ENCODE data around the gene CADM2.

The CADM2 gene

GRCh38 chr3:84943379-84943778 lies 15.4 kb upstream of the CADM2 start:
- H3K27me3 ChIP-seq (ENCODE audit: insufficient read depth, low read depth), result no peaks in the 10 kb centered on the region
- H3K4me1 ChIP-seq (ENCODE audit: low read depth, poor library complexity, severe bottlenecking), result no peaks in the 10 kb centered on the region
- no peak overlapping the region for H3K9ac ChIP-seq
- no peak overlapping the region for H2AFZ ChIP-seq (ENCODE audit: low read depth)
- H3K4me2 ChIP-seq, result no peak overlapping the region
- H3K79me2 ChIP-seq (ENCODE audit: insufficient read depth, low read depth), result no peaks in the 10 kb centered on the region
- H3K4me3 ChIP-seq (IDR thresholded peaks at IDR 0.05; ENCODE audit: insufficient read depth, low read depth, low read length), result no peak overlapping the region
- H3K36me3 ChIP-seq (ENCODE audit: insufficient read depth), result no peaks in the 10 kb centered on the region
- H3K27ac ChIP-seq, result no peak overlapping the region
- TF ChIP-seq CTCF (conservative IDR thresholded peaks at IDR 0.05; ENCODE audit: low read depth, low read length), result no peak
- no peaks in the 10 kb centered on the region for H4K20me1 ChIP-seq (ENCODE audit: insufficient read depth)

- H3K36me3 ChIP-seq (ENCODE audit: insufficient read depth), result no peaks in the 10 kb centered on the region
- H3K79me2 ChIP-seq (ENCODE audit: insufficient read depth, low read depth), result no peaks in the 10 kb centered on the region
- TF ChIP-seq CTCF (conservative IDR thresholded peaks at IDR 0.05; ENCODE audit: low read depth, low read length), result no peak
- no peaks in the 10 kb centered on the region for H3K4me1 ChIP-seq (ENCODE audit: low read depth, poor library complexity, severe bottlenecking)
- no peak overlapping the region for H3K9ac ChIP-seq
- H2AFZ ChIP-seq (ENCODE audit: low read depth), result no peak overlapping the region
- no peaks in the 10 kb centered on the region for H3K27me3 ChIP-seq (ENCODE audit: insufficient read depth, low read depth)
- no peaks in the 10 kb centered on the region for H4K20me1 ChIP-seq (ENCODE audit: insufficient read depth)
- H3K4me3 ChIP-seq (IDR thresholded peaks at IDR 0.05; ENCODE audit: insufficient read depth, low read depth, low read length), result no peak overlapping the region
- H3K27ac ChIP-seq, result no peak overlapping the region
- no peak overlapping the region for H3K4me2 ChIP-seq
These were observed 12.5 kb upstream of the CADM2 start for GRCh38 chr3:84946240-84946639.

DNA sequence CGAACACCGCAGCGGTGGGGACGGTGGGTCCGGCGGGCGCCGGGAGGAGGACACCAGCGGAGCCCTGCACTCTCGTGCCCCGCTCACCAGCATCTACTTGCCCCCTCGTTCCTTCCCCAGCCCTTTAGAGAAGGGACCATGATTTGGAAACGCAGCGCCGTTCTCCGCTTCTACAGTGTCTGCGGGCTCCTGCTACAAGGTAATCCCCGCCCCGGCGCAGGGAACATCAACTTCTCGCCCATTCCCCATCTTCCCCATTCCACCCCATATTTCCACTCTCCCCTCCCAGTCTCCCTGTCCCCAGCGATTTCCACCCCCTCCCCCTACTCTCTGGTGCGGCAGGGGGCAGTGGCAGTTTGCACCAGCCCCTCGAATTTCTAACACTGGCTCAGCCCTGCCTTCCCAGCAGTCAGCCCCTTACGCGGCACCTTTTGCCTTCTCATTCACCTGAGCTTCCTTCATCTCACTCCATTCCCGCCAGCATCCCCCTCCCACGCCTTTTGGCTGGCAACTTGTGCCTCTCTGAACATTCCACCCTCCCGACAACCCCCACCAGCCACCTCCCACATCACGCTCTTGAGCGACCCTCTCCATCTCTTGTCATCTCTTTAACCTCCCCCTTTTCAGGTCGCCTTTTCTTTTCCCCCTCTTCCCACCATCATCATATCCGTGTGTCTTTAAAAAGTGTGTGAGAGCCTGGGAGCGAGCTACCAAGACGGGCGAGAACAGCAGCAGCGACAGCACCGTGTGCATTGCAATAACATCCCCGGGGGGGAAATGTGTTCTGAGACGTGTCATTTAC lies 882 bp downstream of the CADM2 start:
- H2AFZ ChIP-seq (ENCODE audit: low read depth), result peak overlapping the region; percentile 76; the same call in 1 of the 2 replicates
- no peak overlapping the region for H3K9ac ChIP-seq
- no peaks in the 10 kb centered on the region for H3K27me3 ChIP-seq (ENCODE audit: insufficient read depth, low read depth)
- H3K79me2 ChIP-seq (ENCODE audit: insufficient read depth, low read depth), result no peaks in the 10 kb centered on the region
- no peaks in the 10 kb centered on the region for H3K4me1 ChIP-seq (ENCODE audit: low read depth, poor library complexity, severe bottlenecking)
- H4K20me1 ChIP-seq (ENCODE audit: insufficient read depth), result no peaks in the 10 kb centered on the region
- no peaks in the 10 kb centered on the region for H3K36me3 ChIP-seq (ENCODE audit: insufficient read depth)
- H3K4me3 ChIP-seq (IDR thresholded peaks at IDR 0.05; ENCODE audit: insufficient read depth, low read depth, low read length), result peak overlapping the region; percentile 18
- no peak for TF ChIP-seq CTCF (conservative IDR thresholded peaks at IDR 0.05; ENCODE audit: low read depth, low read length)
- no peak overlapping the region for H3K27ac ChIP-seq
- H3K4me2 ChIP-seq, result 0 out of 2 replicates have a peak overlapping the region, but pooled peaks have one; percentile 36

- no peaks in the 10 kb centered on the region for H3K4me1 ChIP-seq (ENCODE audit: low read depth, poor library complexity, severe bottlenecking)
- H3K27me3 ChIP-seq (ENCODE audit: insufficient read depth, low read depth), result no peaks in the 10 kb centered on the region
- no peak overlapping the region for H3K4me2 ChIP-seq
- H3K27ac ChIP-seq, result no peak overlapping the region
- H3K79me2 ChIP-seq (ENCODE audit: insufficient read depth, low read depth), result no peaks in the 10 kb centered on the region
- no peak for TF ChIP-seq CTCF (conservative IDR thresholded peaks at IDR 0.05; ENCODE audit: low read depth, low read length)
- H4K20me1 ChIP-seq (ENCODE audit: insufficient read depth), result no peaks in the 10 kb centered on the region
- no peak overlapping the region for H3K9ac ChIP-seq
- H3K36me3 ChIP-seq (ENCODE audit: insufficient read depth), result no peaks in the 10 kb centered on the region
- no peak overlapping the region for H2AFZ ChIP-seq (ENCODE audit: low read depth)
- no peak overlapping the region for H3K4me3 ChIP-seq (IDR thresholded peaks at IDR 0.05; ENCODE audit: insufficient read depth, low read depth, low read length)
These were observed 1.8 kb downstream of the CADM2 start for GRCh38 chr3:84960581-84960980.

Data from KMS-11 (cell line).